IPS-15b (cell line): ENCODE results near the gene ANK3.

Experiments used
- H3K27me3 ChIP-seq: one replicate; pipeline ENCODE4 v1.6.1; 2013; ENCODE audit warnings: low read length; ENCODE audit not compliant: control insufficient read depth, insufficient read depth
- H3K36me3 ChIP-seq: one replicate; pipeline ENCODE4 v1.6.1; 2013; ENCODE audit warnings: low read length; ENCODE audit not compliant: control insufficient read depth, insufficient read depth
- H3K4me1 ChIP-seq: one replicate; pipeline ENCODE4 v1.6.1; 2013; ENCODE audit warnings: mild to moderate bottlenecking, low read length; ENCODE audit not compliant: control insufficient read depth, insufficient read depth
- H3K4me3 ChIP-seq: one replicate; pipeline ENCODE4 v1.5.1; 2013; ENCODE audit warnings: low read depth, low read length
- H3K9ac ChIP-seq: one replicate; pipeline ENCODE4 v1.6.1; 2013; ENCODE audit warnings: low read depth, mild to moderate bottlenecking, low read length
- H3K9me3 ChIP-seq: one replicate; pipeline ENCODE4 v1.6.1; 2013; ENCODE audit warnings: mild to moderate bottlenecking, low read length; ENCODE audit not compliant: control insufficient read depth, insufficient read depth

The ANK3 gene

GRCh38 chr10:60171436-60172013 is 218.2 kb downstream of the ANK3 start:
- H3K27me3 ChIP-seq = no peaks in the 10 kb centered on the region
- no peaks in the 10 kb centered on the region for H3K9me3 ChIP-seq
- H3K4me1 ChIP-seq = peaks cover 2% of the 10 kb centered on the region
- H3K9ac ChIP-seq = no peak overlapping the region
- no peaks in the 10 kb centered on the region for H3K36me3 ChIP-seq
- H3K4me3 ChIP-seq = no peak overlapping the region

GRCh38 chr10:60170250-60170649 is 219.4 kb downstream of the ANK3 start:
- Histone ChIP-seq H3K4me3 (no peak overlapping the region), H3K4me1 (peaks cover 2% of the 10 kb centered on the region), H3K27me3 (no peaks in the 10 kb centered on the region), H3K36me3 (no peaks in the 10 kb centered on the region), H3K9ac (no peak overlapping the region), H3K9me3 (no peaks in the 10 kb centered on the region)

- no peak overlapping the region for H3K4me3 ChIP-seq
- H3K36me3 ChIP-seq = no peaks in the 10 kb centered on the region
- no peaks in the 10 kb centered on the region for H3K9me3 ChIP-seq
Observed at GRCh38 chr10:60169111-60169510, 220.6 kb downstream of the ANK3 start.

GRCh38 chr10:60167050-60167449 is 222.6 kb downstream of the ANK3 start:
- Histone ChIP-seq H3K9ac (no peak overlapping the region), H3K36me3 (no peaks in the 10 kb centered on the region), H3K4me3 (no peak overlapping the region), H3K27me3 (no peaks in the 10 kb centered on the region), H3K4me1 (no peaks in the 10 kb centered on the region), H3K9me3 (no peaks in the 10 kb centered on the region)

More at GRCh38 chr10:60169111-60169510, 220.6 kb downstream of the ANK3 start:
- Histone ChIP-seq H3K9ac (no peak overlapping the region), H3K4me1 (peaks cover 2% of the 10 kb centered on the region), H3K27me3 (no peaks in the 10 kb centered on the region)

GRCh38 chr10:60163786-60164185 is 225.9 kb downstream of the ANK3 start:
- Histone ChIP-seq H3K4me1 (no peaks in the 10 kb centered on the region), H3K27me3 (no peaks in the 10 kb centered on the region), H3K9me3 (no peaks in the 10 kb centered on the region), H3K9ac (no peak overlapping the region), H3K4me3 (no peak overlapping the region), H3K36me3 (no peaks in the 10 kb centered on the region)

GRCh38 chr10:60162631-60163030 is 227.0 kb downstream of the ANK3 start:
- no peaks in the 10 kb centered on the region for H3K27me3 ChIP-seq
- H3K9ac ChIP-seq = no peak overlapping the region
- no peaks in the 10 kb centered on the region for H3K36me3 ChIP-seq
- H3K4me3 ChIP-seq = no peak overlapping the region
- no peaks in the 10 kb centered on the region for H3K4me1 ChIP-seq
- H3K9me3 ChIP-seq = no peaks in the 10 kb centered on the region

GRCh38 chr10:60155943-60156683 is 233.6 kb downstream of the ANK3 start:
- Histone ChIP-seq H3K4me1 (no peaks in the 10 kb centered on the region), H3K4me3 (no peak overlapping the region), H3K9ac (no peak overlapping the region), H3K36me3 (no peaks in the 10 kb centered on the region), H3K9me3 (no peaks in the 10 kb centered on the region), H3K27me3 (no peaks in the 10 kb centered on the region)

- H3K27me3 ChIP-seq = no peaks in the 10 kb centered on the region
- no peaks in the 10 kb centered on the region for H3K36me3 ChIP-seq
- H3K9me3 ChIP-seq = no peaks in the 10 kb centered on the region
- no peaks in the 10 kb centered on the region for H3K4me1 ChIP-seq
- H3K4me3 ChIP-seq = no peak overlapping the region
- H3K9ac ChIP-seq = no peak overlapping the region
Observed at GRCh38 chr10:60155099-60155877, 234.4 kb downstream of the ANK3 start.

- Histone ChIP-seq H3K4me1 (no peaks in the 10 kb centered on the region), H3K36me3 (no peaks in the 10 kb centered on the region), H3K4me3 (no peak overlapping the region), H3K9ac (no peak overlapping the region), H3K9me3 (no peaks in the 10 kb centered on the region), H3K27me3 (no peaks in the 10 kb centered on the region)
Observed at GRCh38 chr10:60149003-60149402, 240.7 kb downstream of the ANK3 start.

GRCh38 chr10:60148266-60148840 is 241.3 kb downstream of the ANK3 start:
- Histone ChIP-seq H3K9ac (no peak overlapping the region), H3K4me1 (no peaks in the 10 kb centered on the region), H3K9me3 (no peaks in the 10 kb centered on the region), H3K36me3 (no peaks in the 10 kb centered on the region), H3K27me3 (no peaks in the 10 kb centered on the region), H3K4me3 (no peak overlapping the region)

GRCh38 chr10:60147576-60148265 is 242.0 kb downstream of the ANK3 start:
- H3K4me3 ChIP-seq = no peak overlapping the region
- H3K9me3 ChIP-seq = no peaks in the 10 kb centered on the region
- H3K9ac ChIP-seq = no peak overlapping the region
- no peaks in the 10 kb centered on the region for H3K27me3 ChIP-seq
- H3K4me1 ChIP-seq = no peaks in the 10 kb centered on the region
- H3K36me3 ChIP-seq = no peaks in the 10 kb centered on the region
